ENCODE data around the gene NEGR1.

GRCh38 chr1:71918630-71919029 lies 363.7 kb downstream of the NEGR1 start:
- TF ChIP-seq CTCF (IDR thresholded peaks at IDR 0.05 in 4 of 5, conservative IDR thresholded peaks at IDR 0.05 in 1 of 5) (no peak), POLR2A (IDR thresholded peaks at IDR 0.05) (no peak)
